GM18951 (cell line): ENCODE results near the gene CABLES2.

Source experiments
- POLR2A ChIP-seq: IDR thresholded peaks from 4 replicates; pipeline ENCODE4 v1.6.1; 2011; ENCODE audit warnings: mild to moderate bottlenecking; ENCODE audit not compliant: insufficient read length, insufficient read depth; ENCODE audit errors: extremely low read depth
- in situ Hi-C: fragments of 300-500 bp; cut with MboI; formaldehyde crosslinking; loops from one replicate; pipeline ENCODE4 v1.12.0; 2022; ENCODE audit warnings: low sequenced_read_pairs, mixed read lengths, inconsistent platforms; ENCODE audit not compliant: unreplicated experiment

Gene CABLES2

GRCh38 chr20:62445553-62446340, 38.7 kb upstream of the CABLES2 start:
- TF ChIP-seq POLR2A: no peak
- in situ Hi-C loops: no loop called here

- in situ Hi-C loops: no loop called here
Observed at GRCh38 chr20:62444286-62444685, 37.2 kb upstream of the CABLES2 start.

GRCh38 chr20:62441987-62442539, 35.0 kb upstream of the CABLES2 start:
- in situ Hi-C loops: no loop called here
- TF ChIP-seq POLR2A: no peak

More at GRCh38 chr20:62444286-62444685, 37.2 kb upstream of the CABLES2 start:
- no peak for TF ChIP-seq POLR2A

GRCh38 chr20:62439218-62439617, 32.1 kb upstream of the CABLES2 start:
- no peak for TF ChIP-seq POLR2A
- in situ Hi-C loops: no loop called here

- in situ Hi-C loops: no loop called here
- no peak for TF ChIP-seq POLR2A
Observed at GRCh38 chr20:62437927-62438326, 30.8 kb upstream of the CABLES2 start.

- in situ Hi-C loops: no loop called here
- no peak for TF ChIP-seq POLR2A
Observed at GRCh38 chr20:62437496-62437895, 30.4 kb upstream of the CABLES2 start.

GRCh38 chr20:62436692-62437091, 29.6 kb upstream of the CABLES2 start:
- TF ChIP-seq POLR2A: no peak
- in situ Hi-C loops: no loop called here

- no peak for TF ChIP-seq POLR2A
- in situ Hi-C loops: no loop called here
Observed at GRCh38 chr20:62433658-62434497, 26.8 kb upstream of the CABLES2 start.

GRCh38 chr20:62430866-62431447, 23.9 kb upstream of the CABLES2 start:
- no peak for TF ChIP-seq POLR2A
- in situ Hi-C loops: no loop called here

- TF ChIP-seq POLR2A: no peak
- in situ Hi-C loops: no loop called here
Observed at GRCh38 chr20:62430311-62430853, 23.3 kb upstream of the CABLES2 start.

- TF ChIP-seq POLR2A: no peak
- in situ Hi-C loops: no loop called here
Observed at GRCh38 chr20:62429455-62430310, 22.6 kb upstream of the CABLES2 start.
